ENCODE results near the gene TUBB3. TPM values are rescaled to one million over a fixed set of nuclear protein-coding genes. Genes with fewer than 3 reads are reported as not detected.
A peak's percentile ranks its signal among the peaks of the same experiment; 100 is the strongest.

The TUBB3 gene
- total and polyA plus RNA-seq, 9 of the 15 experiments (the other 6 are each of a cell fraction or from before 2014, with no cell fraction given), result 0.18 to 12.5 (median 5.0) TPM

DNA sequence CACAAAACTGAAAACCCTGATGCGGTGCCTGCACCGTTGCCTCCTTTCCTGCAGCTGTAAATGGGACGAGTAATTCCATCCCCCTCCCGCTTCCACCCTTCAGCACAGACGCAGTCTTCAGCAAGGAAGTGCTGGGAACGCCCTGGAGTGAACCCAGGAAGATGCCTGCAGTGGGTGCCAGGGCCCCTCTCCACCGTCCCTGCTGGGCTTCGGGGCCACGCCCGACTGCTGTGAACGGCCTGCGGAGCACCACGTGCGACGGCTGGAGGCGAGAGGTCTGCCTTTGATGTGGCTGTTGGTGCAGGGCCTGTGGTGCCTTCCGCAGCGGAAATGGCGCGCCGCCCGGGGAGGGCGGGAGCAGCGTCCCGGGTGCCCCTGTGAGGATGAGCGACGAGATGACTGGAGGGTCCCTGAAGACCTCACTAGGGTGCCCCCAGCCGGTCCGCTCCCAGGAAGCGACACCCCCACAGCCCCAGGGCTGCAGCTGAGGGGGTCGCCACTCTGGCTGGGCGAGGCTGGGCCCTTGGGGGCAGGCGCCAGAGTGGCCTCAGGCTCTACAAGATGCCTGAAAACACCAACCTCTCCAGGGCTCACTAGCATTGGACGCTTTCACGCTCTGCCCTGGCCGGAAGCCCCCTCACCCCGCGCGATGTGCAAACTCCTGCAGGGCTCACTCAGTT is 5.2 kb upstream of the TUBB3 start (continued):
- TF ChIP-seq MXI1 (IDR thresholded peaks at IDR 0.05; ENCODE audit: low read depth, low read length), result peak; percentile 43; the same call in 1 of the 2 replicates
- TF ChIP-seq KDM1A (IDR thresholded peaks at IDR 0.05), result peak in 1 of 2 experiments; percentile 24; a peak in 1 of 4 replicates
- TF ChIP-seq RBM17 (IDR thresholded peaks at IDR 0.05; ENCODE audit: borderline replicate concordance, low read depth, low read length), result no peak
- TF ChIP-seq FOXK1 (CRISPR knock-in tag; IDR thresholded peaks at IDR 0.05; ENCODE audit: borderline replicate concordance), result no peak; the same call in 1 of the 2 replicates
- TF ChIP-seq COPS2 (conservative IDR thresholded peaks at IDR 0.05), result no peak
- no peak for TF ChIP-seq CBX5 (IDR thresholded peaks at IDR 0.05; ENCODE audit: borderline replicate concordance, low read depth)
- TF ChIP-seq RBM25 (IDR thresholded peaks at IDR 0.05; ENCODE audit: low read depth, low read length, severe bottlenecking), result no peak
- TF ChIP-seq NRF1 (conservative IDR thresholded peaks at IDR 0.05 in 1 of 2, IDR thresholded peaks at IDR 0.05 in 1 of 2), result no peak
- no peak for TF ChIP-seq ZNF24 (IDR thresholded peaks at IDR 0.05)
- TF ChIP-seq, protein P1, sequence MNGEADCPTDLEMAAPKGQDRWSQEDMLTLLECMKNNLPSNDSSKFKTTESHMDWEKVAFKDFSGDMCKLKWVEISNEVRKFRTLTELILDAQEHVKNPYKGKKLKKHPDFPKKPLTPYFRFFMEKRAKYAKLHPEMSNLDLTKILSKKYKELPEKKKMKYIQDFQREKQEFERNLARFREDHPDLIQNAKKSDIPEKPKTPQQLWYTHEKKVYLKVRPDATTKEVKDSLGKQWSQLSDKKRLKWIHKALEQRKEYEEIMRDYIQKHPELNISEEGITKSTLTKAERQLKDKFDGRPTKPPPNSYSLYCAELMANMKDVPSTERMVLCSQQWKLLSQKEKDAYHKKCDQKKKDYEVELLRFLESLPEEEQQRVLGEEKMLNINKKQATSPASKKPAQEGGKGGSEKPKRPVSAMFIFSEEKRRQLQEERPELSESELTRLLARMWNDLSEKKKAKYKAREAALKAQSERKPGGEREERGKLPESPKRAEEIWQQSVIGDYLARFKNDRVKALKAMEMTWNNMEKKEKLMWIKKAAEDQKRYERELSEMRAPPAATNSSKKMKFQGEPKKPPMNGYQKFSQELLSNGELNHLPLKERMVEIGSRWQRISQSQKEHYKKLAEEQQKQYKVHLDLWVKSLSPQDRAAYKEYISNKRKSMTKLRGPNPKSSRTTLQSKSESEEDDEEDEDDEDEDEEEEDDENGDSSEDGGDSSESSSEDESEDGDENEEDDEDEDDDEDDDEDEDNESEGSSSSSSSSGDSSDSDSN (IDR thresholded peaks at IDR 0.05; ENCODE audit: borderline replicate concordance in 1 of 2, low read depth in 2 of 2, low read length in 2 of 2), result no peak
- TF ChIP-seq, protein P2, sequence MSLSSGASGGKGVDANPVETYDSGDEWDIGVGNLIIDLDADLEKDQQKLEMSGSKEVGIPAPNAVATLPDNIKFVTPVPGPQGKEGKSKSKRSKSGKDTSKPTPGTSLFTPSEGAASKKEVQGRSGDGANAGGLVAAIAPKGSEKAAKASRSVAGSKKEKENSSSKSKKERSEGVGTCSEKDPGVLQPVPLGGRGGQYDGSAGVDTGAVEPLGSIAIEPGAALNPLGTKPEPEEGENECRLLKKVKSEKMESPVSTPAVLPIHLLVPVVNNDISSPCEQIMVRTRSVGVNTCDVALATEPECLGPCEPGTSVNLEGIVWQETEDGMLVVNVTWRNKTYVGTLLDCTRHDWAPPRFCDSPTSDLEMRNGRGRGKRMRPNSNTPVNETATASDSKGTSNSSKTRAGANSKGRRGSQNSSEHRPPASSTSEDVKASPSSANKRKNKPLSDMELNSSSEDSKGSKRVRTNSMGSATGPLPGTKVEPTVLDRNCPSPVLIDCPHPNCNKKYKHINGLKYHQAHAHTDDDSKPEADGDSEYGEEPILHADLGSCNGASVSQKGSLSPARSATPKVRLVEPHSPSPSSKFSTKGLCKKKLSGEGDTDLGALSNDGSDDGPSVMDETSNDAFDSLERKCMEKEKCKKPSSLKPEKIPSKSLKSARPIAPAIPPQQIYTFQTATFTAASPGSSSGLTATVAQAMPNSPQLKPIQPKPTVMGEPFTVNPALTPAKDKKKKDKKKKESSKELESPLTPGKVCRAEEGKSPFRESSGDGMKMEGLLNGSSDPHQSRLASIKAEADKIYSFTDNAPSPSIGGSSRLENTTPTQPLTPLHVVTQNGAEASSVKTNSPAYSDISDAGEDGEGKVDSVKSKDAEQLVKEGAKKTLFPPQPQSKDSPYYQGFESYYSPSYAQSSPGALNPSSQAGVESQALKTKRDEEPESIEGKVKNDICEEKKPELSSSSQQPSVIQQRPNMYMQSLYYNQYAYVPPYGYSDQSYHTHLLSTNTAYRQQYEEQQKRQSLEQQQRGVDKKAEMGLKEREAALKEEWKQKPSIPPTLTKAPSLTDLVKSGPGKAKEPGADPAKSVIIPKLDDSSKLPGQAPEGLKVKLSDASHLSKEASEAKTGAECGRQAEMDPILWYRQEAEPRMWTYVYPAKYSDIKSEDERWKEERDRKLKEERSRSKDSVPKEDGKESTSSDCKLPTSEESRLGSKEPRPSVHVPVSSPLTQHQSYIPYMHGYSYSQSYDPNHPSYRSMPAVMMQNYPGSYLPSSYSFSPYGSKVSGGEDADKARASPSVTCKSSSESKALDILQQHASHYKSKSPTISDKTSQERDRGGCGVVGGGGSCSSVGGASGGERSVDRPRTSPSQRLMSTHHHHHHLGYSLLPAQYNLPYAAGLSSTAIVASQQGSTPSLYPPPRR (CRISPR knock-in tag; IDR thresholded peaks at IDR 0.05; ENCODE audit: borderline replicate concordance), result 0 out of 2 replicates have a peak, but pooled peaks have one; percentile 58
- TF ChIP-seq, protein P3, sequence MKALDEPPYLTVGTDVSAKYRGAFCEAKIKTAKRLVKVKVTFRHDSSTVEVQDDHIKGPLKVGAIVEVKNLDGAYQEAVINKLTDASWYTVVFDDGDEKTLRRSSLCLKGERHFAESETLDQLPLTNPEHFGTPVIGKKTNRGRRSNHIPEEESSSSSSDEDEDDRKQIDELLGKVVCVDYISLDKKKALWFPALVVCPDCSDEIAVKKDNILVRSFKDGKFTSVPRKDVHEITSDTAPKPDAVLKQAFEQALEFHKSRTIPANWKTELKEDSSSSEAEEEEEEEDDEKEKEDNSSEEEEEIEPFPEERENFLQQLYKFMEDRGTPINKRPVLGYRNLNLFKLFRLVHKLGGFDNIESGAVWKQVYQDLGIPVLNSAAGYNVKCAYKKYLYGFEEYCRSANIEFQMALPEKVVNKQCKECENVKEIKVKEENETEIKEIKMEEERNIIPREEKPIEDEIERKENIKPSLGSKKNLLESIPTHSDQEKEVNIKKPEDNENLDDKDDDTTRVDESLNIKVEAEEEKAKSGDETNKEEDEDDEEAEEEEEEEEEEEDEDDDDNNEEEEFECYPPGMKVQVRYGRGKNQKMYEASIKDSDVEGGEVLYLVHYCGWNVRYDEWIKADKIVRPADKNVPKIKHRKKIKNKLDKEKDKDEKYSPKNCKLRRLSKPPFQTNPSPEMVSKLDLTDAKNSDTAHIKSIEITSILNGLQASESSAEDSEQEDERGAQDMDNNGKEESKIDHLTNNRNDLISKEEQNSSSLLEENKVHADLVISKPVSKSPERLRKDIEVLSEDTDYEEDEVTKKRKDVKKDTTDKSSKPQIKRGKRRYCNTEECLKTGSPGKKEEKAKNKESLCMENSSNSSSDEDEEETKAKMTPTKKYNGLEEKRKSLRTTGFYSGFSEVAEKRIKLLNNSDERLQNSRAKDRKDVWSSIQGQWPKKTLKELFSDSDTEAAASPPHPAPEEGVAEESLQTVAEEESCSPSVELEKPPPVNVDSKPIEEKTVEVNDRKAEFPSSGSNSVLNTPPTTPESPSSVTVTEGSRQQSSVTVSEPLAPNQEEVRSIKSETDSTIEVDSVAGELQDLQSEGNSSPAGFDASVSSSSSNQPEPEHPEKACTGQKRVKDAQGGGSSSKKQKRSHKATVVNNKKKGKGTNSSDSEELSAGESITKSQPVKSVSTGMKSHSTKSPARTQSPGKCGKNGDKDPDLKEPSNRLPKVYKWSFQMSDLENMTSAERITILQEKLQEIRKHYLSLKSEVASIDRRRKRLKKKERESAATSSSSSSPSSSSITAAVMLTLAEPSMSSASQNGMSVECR (CRISPR knock-in tag; IDR thresholded peaks at IDR 0.05), result peak; percentile 68; the same call in 1 of the 2 replicates
- TF ChIP-seq PCBP2 (IDR thresholded peaks at IDR 0.05; ENCODE audit: low read depth, low read length, poor library complexity, severe bottlenecking), result no peak

Data from K562 (cell line).